Epithelial cell of proximal tubule (primary cell): ENCODE measurements around the gene MED12. TPM values are rescaled to one million over a fixed set of nuclear protein-coding genes. Genes with fewer than 3 reads are reported as not detected.

ENCODE experiments used
- DNase-seq: peaks from one replicate; pipeline ENCODE4 v3.0.0-alpha.2; 2011; ENCODE audit warnings: low read depth
- H3K4me3 ChIP-seq: 2 replicates; pipeline ENCODE4 v1.5.1; 2011; ENCODE audit warnings: low read depth, mild to moderate bottlenecking, low read length
- total RNA-seq: library from RNA; depleted of rRNA; stranded (reverse); fragments of >200 nt; gene quantifications from 2 replicates; pipeline ENCODE4 v1.2.3, GENCODE V29; 2015
- TF ChIP-seq, protein P1 (sequence below): conservative IDR thresholded peaks from 2 replicates; pipeline ENCODE4 v1.5.1; 2012; ENCODE audit warnings: low read depth, mild to moderate bottlenecking, low read length

The MED12 gene
- total RNA-seq, 1 donor from 2014 or later = 13.4 TPM

DNA sequence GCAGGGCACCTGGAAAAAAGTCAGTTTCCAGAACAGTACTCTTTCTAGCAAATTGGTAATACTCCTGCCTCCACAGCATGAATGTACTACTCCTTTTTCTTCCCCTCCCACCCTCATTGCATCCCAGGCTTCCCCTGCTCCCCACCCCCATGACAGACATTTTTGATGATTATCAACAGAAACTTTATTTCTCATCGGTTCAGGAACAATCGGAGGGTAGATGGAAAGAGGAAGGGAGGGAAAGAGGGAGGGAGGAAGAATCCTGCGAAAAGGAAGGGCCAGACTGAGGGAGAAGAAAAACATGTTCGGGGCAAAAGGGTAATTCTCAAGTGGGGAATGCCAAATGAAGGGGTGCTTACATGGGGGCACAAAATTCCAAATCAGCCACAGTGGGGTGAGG, 11.2 kb upstream of the MED12 start:
- no peak for DNase-seq

DNA sequence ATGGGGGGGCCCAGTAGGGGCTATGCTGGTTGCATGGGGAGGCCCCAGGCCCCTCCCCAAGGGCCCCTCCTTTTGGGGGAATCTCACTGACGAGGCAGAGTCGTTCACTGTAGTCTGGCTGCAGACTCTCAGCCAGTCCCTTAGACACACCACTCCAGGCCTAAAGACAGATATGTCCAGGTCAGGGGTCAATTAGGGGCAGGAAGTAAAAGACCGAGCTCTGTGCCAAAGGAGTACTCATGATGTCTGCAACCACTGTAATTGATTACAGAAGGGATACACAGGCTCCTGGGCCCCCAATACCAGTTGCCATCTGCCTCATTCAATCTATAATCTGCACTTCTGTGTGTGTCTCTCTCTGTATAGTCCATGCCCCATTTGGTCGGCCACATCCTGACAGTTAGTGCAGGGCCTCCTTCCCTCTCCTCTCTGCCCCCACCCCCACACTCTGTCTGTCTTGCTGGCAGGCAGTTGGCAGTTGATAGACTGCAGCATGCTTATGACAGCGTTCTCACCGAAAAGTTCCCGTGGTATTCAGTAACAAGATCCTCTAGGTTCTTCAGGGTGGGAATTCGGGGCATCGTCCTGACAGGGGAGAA, 10.5 kb upstream of the MED12 start:
- no peak for DNase-seq
- no peak overlapping the region for H3K4me3 ChIP-seq
- TF ChIP-seq, protein P1, sequence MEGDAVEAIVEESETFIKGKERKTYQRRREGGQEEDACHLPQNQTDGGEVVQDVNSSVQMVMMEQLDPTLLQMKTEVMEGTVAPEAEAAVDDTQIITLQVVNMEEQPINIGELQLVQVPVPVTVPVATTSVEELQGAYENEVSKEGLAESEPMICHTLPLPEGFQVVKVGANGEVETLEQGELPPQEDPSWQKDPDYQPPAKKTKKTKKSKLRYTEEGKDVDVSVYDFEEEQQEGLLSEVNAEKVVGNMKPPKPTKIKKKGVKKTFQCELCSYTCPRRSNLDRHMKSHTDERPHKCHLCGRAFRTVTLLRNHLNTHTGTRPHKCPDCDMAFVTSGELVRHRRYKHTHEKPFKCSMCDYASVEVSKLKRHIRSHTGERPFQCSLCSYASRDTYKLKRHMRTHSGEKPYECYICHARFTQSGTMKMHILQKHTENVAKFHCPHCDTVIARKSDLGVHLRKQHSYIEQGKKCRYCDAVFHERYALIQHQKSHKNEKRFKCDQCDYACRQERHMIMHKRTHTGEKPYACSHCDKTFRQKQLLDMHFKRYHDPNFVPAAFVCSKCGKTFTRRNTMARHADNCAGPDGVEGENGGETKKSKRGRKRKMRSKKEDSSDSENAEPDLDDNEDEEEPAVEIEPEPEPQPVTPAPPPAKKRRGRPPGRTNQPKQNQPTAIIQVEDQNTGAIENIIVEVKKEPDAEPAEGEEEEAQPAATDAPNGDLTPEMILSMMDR = no peak

More for the DNA sequence above, 11.2 kb upstream of the MED12 start:
- TF ChIP-seq, protein P1 = no peak
- H3K4me3 ChIP-seq = no peak overlapping the region

DNA sequence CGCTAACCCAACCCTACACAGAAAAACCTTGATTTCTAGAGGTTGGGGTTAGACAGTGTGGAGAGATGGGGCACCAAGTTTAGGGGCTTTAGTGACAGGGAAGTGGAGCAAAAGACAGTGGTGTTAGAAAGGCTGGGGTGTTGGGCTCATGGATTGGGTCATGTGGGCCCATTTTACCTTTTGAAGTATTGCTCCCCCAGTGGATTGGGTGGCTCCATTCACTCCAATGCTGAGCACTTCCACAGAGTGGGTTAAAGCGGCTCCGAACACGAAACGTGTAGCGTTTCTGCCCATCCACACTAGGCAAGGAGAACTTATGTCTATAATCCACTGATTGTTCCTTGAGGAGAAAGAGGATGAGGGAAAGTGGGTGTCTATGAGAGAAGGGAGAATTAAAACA, 9.3 kb upstream of the MED12 start:
- H3K4me3 ChIP-seq = no peak overlapping the region
- DNase-seq = no peak
- TF ChIP-seq, protein P1 = no peak

DNA sequence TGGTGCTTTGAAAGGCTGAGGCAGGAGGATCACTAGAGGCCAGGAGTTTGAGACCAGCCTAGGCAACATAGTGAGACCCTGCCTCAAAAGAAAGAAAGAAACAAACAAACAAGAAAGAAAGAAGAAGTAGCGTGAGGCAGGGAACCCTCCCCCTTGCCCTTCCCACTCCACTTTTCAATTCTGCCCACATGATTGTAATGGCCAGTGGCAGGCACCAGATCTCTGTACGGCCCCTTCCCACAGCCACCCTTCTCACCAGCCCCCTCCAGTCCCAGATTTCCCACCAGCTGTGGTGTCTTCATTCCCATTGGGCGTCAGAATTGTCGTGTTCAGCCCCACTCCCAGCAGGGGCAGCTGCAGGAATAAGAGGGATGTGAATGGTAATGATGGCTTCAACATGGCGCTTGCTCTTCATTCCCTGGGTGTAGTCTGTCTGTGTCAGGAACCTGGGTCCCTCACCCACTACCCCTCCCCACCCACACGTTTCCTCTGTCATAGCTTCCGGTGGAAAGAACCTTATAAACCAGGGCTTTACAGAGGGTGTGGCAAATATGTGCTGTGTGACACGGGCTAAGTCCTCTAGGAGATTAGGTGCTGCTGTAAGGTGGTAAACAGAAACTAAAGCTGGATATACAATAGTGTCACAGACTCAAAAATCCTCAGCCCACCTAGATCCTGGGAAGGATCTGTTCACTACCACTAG, 7.1 kb upstream of the MED12 start, which contains the start of gene IL2RG:
Gene IL2RG (minus strand): TSS at position 437 of the 703 bp plus-strand sequence. CDS start 38 bp downstream, at position 399.
- no peak within 1 kb of the TSS for H3K4me3 ChIP-seq
- no peak for DNase-seq
- TF ChIP-seq, protein P1 = no peak

DNA sequence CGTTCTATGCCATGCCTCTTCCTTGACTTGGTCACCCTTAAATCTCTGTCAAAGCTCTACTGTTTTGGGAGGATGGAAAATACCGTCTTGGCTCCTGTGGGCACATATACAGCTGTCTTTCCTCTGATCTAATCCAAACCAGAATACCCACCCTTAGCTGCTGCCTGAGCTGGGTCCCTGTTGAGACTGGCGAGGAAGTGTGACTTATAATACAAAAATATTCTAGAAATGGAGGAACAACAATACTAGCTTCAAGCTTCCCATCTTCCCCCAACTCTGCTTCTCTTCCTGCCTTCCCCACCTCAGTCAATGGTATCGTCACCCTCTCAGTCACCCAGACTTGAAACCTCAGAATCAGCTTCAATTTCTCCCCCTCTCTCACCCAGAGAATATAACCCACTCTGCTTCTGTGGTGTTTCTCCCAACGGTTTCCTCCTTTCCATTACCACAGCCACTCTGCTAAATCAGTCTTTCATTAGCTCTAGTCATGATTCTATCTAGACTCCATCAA, 6.4 kb upstream of the MED12 start:
- H3K4me3 ChIP-seq = no peak overlapping the region
- DNase-seq = no peak
- TF ChIP-seq, protein P1 = no peak

DNA sequence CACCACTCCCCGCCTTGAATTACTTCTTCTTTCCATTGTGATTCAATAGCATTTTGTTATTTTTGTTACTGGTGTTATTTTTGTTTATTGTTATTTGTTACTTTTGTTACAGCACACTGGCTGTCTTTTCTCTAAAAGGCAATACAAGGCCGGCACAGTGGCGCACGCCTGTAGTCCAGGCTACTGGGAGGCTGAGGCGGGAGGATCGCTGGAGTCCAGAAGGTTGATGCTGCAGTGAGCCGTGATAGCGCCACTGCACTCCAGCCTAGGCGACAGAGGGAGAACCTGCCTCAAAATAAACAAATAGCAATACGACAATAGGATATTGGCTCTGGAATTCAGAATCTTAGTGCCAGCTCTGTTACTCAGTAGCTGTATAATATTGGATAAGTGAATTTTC, 1.0 kb upstream of the MED12 start:
- no peak for DNase-seq
- H3K4me3 ChIP-seq = no peak overlapping the region
- TF ChIP-seq, protein P1 = no peak

DNA sequence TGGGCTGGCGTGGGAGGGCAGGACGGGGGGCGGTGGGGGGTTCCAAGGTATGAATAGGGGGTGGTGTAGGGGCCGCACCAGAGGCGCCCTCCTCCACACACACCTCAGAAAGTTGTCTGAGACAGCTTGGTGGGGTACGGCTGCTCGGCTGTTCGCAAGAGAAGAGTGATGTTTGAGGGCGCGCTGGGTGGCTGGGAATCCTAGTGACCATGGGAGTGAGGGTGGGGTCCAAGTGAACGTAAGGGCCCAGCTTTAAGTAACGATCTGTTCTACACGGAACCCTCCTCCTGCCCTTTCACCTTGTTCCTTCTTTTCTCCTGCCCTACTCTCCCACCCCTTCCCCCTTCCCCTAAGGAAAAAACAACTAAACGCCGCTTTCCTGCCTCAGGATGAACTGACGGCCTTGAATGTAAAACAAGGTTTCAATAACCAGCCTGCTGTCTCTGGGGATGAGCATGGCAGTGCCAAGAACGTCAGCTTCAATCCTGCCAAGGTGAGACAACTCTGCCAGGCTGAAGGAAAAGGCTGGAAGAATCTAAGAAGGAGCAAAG, 664 bp downstream of the MED12 start:
- no peak for DNase-seq
- peak overlapping the region; percentile 70 for H3K4me3 ChIP-seq
- TF ChIP-seq, protein P1 = no peak
